Skeletal muscle tissue (tissue), 4 donors: ENCODE data around the gene RDM1. TPM values are rescaled to one million over a fixed set of nuclear protein-coding genes. Genes with fewer than 3 reads are reported as not detected.

Experiments
- H3K27ac ChIP-seq: one replicate; pipeline ENCODE4 v1.7.0; 2013; ENCODE audit warnings: mild to moderate bottlenecking, low read depth, low read length, inconsistent platforms
- H3K27me3 ChIP-seq, 3 donors: one replicate each; pipeline ENCODE4 v1.7.0; 2013; ENCODE audit warnings: low read length in 3 of 3; ENCODE audit not compliant: control insufficient read depth in 3 of 3, insufficient read depth in 3 of 3
- H3K36me3 ChIP-seq, 3 donors: one replicate each; pipeline ENCODE4 v1.7.0; 2013; ENCODE audit warnings: low read length in 3 of 3; ENCODE audit not compliant: control insufficient read depth in 3 of 3, insufficient read depth in 3 of 3
- H3K4me1 ChIP-seq, 3 donors: one replicate each; pipeline ENCODE4 v1.7.0; 2013; ENCODE audit warnings: low read length in 3 of 3, mild to moderate bottlenecking in 3 of 3; ENCODE audit not compliant: control insufficient read depth in 3 of 3, insufficient read depth in 3 of 3
- H3K4me3 ChIP-seq, 3 donors: one replicate each; pipeline ENCODE4 v1.7.0; 2013; ENCODE audit warnings: low read length in 3 of 3
- H3K9ac ChIP-seq, 3 donors: one replicate each; pipeline ENCODE4 v1.7.0; 2013; ENCODE audit warnings: low read length in 3 of 3, mild to moderate bottlenecking in 3 of 3, moderate library complexity in 2 of 3, low read depth in 1 of 3
- H3K9me3 ChIP-seq, 3 donors: one replicate each; pipeline ENCODE4 v1.7.0; 2013; ENCODE audit warnings: low read length in 3 of 3; ENCODE audit not compliant: control insufficient read depth in 3 of 3
- total RNA-seq: library from RNA; depleted of rRNA; stranded (reverse); fragments of >200 nt; gene quantifications from one replicate; pipeline ENCODE4 v1.2.3, GENCODE V29; 2014
- donor health status: Osteomylitis.

The RDM1 gene, protein sequence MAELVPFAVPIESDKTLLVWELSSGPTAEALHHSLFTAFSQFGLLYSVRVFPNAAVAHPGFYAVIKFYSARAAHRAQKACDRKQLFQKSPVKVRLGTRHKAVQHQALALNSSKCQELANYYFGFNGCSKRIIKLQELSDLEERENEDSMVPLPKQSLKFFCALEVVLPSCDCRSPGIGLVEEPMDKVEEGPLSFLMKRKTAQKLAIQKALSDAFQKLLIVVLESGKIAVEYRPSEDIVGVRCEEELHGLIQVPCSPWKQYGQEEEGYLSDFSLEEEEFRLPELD
- total RNA-seq, result not detected

- Histone ChIP-seq H3K27ac (no peak within 1 kb of the TSS), H3K36me3 (no peaks in the 10 kb centered on the region), H3K9ac (peak within 1 kb of the TSS in 1 of 3 donors; percentile 27)
These were observed at the start of gene RDM1 for GRCh38 chr17:35930211-35931065. RDM1 (minus strand) TSS chr17:35930773; CDS start chr17:35930727, 46 bp downstream.

DNA sequence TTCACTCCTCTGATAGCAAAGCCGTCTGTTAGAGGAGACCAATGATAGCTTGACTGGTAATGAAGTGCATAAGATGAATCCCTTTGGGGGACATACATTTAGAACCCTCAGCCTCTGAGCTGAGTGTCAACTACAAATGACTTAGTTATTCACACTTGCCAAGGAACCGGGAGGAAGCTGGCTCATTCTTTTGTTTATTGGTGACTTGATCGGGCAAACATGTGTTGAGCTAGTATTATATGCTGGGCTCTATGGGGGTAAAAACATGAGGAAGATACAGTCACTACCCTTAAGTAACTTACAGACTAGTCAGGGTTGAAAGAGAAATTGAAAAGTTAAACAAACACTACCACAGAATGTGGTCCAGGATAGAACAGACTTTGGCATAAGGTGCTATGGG lies 47.8 kb upstream of the RDM1 start:
- H3K9me3 ChIP-seq, result no peaks in the 10 kb centered on the region
- H3K4me1 ChIP-seq, result peaks cover 0 to 6% (median 0%) of the 10 kb centered on the region in 3 donors
- no peak overlapping the region for H3K27ac ChIP-seq
- H3K27me3 ChIP-seq, result peaks cover 0 to 5% (median 0%) of the 10 kb centered on the region in 3 donors
- H3K36me3 ChIP-seq, result no peaks in the 10 kb centered on the region
- no peak overlapping the region for H3K9ac ChIP-seq
- H3K4me3 ChIP-seq, result no peak overlapping the region

More at GRCh38 chr17:35930211-35931065, at the start of gene RDM1:
- H3K27me3 ChIP-seq, result peaks cover 3 to 6% (median 6%) of the 10 kb centered on the region in 3 donors
- no peaks in the 10 kb centered on the region for H3K9me3 ChIP-seq
- H3K4me3 ChIP-seq, result peak within 1 kb of the TSS; percentile 32 to 41 (median 35)
- H3K4me1 ChIP-seq, result peaks cover 0 to 12% (median 7%) of the 10 kb centered on the region in 3 donors

- Histone ChIP-seq H3K9me3 (no peaks in the 10 kb centered on the region), H3K27ac (no peak overlapping the region), H3K4me3 (no peak overlapping the region), H3K4me1 (peaks cover 0 to 10% (median 3%) of the 10 kb centered on the region in 3 donors), H3K9ac (no peak overlapping the region), H3K36me3 (no peaks in the 10 kb centered on the region), H3K27me3 (peaks cover 0 to 5% (median 0%) of the 10 kb centered on the region in 3 donors)
These were observed 46.9 kb upstream of the RDM1 start for GRCh38 chr17:35977509-35977908.

- H3K27ac ChIP-seq, result peak overlapping the region; percentile 22
These were observed 43.0 kb upstream of the RDM1 start for GRCh38 chr17:35973333-35974260.

GRCh38 chr17:35972945-35973332 lies 42.4 kb upstream of the RDM1 start:
- peaks cover 0 to 2% (median 0%) of the 10 kb centered on the region in 3 donors for H3K27me3 ChIP-seq
- peak overlapping the region; percentile 22 for H3K27ac ChIP-seq
- peaks cover 0 to 15% (median 7%) of the 10 kb centered on the region in 3 donors for H3K4me1 ChIP-seq

More at GRCh38 chr17:35973333-35974260, 43.0 kb upstream of the RDM1 start:
- Histone ChIP-seq H3K9ac (no peak overlapping the region), H3K36me3 (no peaks in the 10 kb centered on the region), H3K9me3 (no peaks in the 10 kb centered on the region), H3K4me1 (peaks cover 0 to 15% (median 7%) of the 10 kb centered on the region in 3 donors), H3K4me3 (no peak overlapping the region), H3K27me3 (peaks cover 0 to 5% (median 0%) of the 10 kb centered on the region in 3 donors)

DNA sequence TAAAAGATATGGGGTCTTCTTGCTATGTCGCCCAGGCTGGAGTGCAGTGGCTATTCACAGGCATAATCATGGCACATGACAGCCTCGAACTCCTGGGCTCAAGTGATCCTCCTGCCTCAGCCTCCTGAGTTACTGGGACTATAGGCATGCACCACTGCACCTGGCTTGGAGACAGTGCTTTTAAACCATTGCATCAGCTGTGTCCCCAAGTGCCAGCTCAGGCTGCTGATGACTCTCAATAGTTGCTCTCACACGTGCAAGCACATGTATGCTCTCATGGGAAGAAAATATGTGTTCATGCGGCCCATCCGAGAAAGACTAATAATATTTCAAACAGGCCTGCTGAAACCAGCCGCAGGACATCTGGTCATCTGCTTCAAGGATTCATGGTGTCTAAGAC lies 42.0 kb upstream of the RDM1 start:
- no peaks in the 10 kb centered on the region for H3K27me3 ChIP-seq
- H3K4me3 ChIP-seq, result no peak overlapping the region
- no peaks in the 10 kb centered on the region for H3K9me3 ChIP-seq
- H3K36me3 ChIP-seq, result no peaks in the 10 kb centered on the region
- peak overlapping the region; percentile 22 for H3K27ac ChIP-seq
- H3K9ac ChIP-seq, result no peak overlapping the region
- peaks cover 0 to 15% (median 7%) of the 10 kb centered on the region in 3 donors for H3K4me1 ChIP-seq

More at GRCh38 chr17:35972945-35973332, 42.4 kb upstream of the RDM1 start:
- H3K36me3 ChIP-seq, result no peaks in the 10 kb centered on the region
- H3K9me3 ChIP-seq, result no peaks in the 10 kb centered on the region
- no peak overlapping the region for H3K4me3 ChIP-seq
- no peak overlapping the region for H3K9ac ChIP-seq

GRCh38 chr17:35972066-35972465 lies 41.5 kb upstream of the RDM1 start:
- Histone ChIP-seq H3K27me3 (no peaks in the 10 kb centered on the region), H3K36me3 (no peaks in the 10 kb centered on the region), H3K4me3 (no peak overlapping the region), H3K9me3 (no peaks in the 10 kb centered on the region), H3K9ac (no peak overlapping the region), H3K4me1 (peaks cover 0 to 15% (median 7%) of the 10 kb centered on the region in 3 donors), H3K27ac (no peak overlapping the region)

DNA sequence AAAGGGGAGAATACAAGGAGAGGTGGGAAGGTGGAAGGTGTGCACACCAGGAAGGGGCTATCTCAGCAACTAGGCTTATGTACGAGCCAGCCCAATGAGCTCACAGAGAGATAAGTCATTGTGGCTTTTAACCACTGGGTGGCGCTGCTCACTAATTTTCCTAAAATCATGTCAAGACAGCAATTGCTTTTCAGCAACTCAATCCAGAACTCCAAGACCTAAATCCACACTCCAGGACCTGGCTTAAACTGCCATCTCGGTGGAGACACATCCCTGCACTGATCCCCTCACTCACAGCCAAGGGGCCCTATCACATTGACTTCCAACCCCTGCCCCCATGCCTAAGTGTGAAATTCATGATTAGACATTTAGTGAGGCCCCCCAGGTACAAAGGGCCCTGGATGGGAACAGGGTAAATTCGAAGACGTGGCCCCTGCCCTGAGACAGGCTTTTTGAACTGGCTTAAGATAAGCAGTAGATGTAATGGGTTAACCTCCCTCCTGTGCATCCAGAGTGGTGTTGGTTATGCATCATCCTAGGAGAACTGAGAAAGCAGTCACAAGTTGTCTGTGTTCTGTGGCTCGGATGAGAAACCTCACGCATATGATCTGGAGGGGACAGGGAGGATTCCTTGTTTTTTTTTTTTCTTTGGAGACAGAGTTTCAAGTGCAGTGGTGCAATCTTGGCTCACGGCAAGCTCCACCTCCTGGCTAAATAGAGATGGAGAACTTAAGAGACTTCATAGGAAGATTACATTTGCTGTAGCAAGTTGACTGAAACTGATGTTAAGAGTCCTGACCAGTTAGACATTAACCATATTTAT lies 39.2 kb upstream of the RDM1 start:
- Histone ChIP-seq H3K9me3 (no peaks in the 10 kb centered on the region), H3K4me1 (peaks cover 0 to 15% (median 7%) of the 10 kb centered on the region in 3 donors), H3K4me3 (no peak overlapping the region), H3K9ac (no peak overlapping the region), H3K27ac (no peak overlapping the region), H3K36me3 (no peaks in the 10 kb centered on the region), H3K27me3 (no peaks in the 10 kb centered on the region)
